ENCODE measurements around the gene TRA2B.

Gene TRA2B

GRCh38 chr3:185937689-185938374 is at the start of gene TRA2B:
TRA2B (minus strand) TSS chr3:185938014; CDS start chr3:185937860, 154 bp downstream.
- DNase-seq = peak; percentile 99

GRCh38 chr3:185986198-185986777 is 48.5 kb upstream of the TRA2B start:
- DNase-seq = no peak

- no peak for DNase-seq
These were observed 46.4 kb upstream of the TRA2B start for GRCh38 chr3:185984203-185984602.

DNA sequence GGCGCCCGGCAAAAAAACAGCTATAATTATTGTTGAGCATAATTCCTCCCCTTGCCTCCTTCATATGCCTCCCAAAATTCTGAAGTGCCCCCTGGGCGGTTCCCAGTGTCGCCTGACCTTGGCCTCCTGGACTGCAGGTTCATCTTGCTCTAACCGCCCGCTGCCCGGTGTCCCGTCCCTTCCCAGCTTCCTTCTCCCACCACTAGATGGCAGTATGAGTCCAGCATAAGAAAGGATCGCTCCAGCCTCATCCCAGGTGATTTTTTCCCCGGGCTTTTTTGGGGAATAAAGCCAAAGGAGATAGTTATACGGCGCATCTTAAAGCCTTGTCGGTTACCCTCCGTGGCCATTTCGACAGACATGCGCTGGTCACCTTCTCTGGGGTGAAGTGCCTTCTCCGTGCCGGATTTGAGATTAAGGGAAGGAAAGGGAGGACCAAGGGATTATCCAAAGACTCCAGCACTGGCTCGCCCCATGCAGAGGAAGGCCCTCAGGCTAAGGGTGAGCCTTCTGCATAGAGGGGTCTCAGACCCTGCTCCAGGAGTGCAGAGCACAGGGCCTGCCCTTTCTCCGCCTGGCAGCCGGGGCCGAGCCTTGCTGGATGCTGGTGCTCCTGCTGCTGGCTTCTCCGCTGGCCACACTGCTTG is 45.8 kb upstream of the TRA2B start:
- DNase-seq = peak; percentile 65 to 66

- no peak for DNase-seq
These were observed 44.8 kb upstream of the TRA2B start for GRCh38 chr3:185982632-185983031.

- DNase-seq = no peak
These were observed 43.8 kb upstream of the TRA2B start for GRCh38 chr3:185981621-185982020.

DNA sequence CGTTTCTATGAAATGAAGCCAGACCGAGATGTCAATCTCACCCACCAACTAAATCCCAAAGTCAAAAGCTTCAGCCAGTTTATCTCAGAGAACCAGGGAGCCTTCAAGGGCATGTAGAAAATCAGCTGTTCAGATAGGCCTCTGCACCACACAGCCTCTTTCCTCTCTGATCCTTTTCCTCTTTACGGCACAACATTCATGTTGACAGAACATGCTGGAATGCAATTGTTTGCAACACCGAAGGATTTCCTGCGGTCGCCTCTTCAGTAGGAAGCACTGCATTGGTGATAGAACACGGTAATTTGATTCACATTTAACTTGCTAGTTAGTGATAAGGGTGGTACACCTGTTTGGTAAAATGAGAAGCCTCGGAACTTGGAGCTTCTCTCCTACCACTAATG is 41.9 kb upstream of the TRA2B start:
- no peak for DNase-seq

- DNase-seq = no peak
These were observed 40.7 kb upstream of the TRA2B start for GRCh38 chr3:185978516-185978915.

GRCh38 chr3:185977679-185978040 is 39.8 kb upstream of the TRA2B start:
- DNase-seq = no peak

GRCh38 chr3:185976977-185977678 is 39.3 kb upstream of the TRA2B start:
- DNase-seq = peak; percentile 93 to 95

- DNase-seq = no peak
These were observed 38.3 kb upstream of the TRA2B start for GRCh38 chr3:185976100-185976499.

DNA sequence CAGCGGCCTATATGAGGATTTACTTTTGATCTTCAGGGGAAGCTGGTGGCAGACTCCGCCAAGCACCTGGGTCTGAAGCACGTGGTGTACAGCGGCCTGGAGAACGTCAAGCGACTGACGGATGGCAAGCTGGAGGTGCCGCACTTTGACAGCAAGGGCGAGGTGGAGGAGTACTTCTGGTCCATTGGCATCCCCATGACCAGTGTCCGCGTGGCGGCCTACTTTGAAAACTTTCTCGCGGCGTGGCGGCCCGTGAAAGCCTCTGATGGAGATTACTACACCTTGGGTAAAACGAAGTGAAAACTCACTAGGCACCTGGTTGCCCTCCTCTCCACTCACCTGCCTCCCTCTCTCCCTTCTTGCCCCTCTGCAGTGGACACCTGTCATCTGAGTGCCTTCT is 33.8 kb upstream of the TRA2B start:
- DNase-seq = no peak

- DNase-seq = no peak
These were observed 30.4 kb upstream of the TRA2B start for GRCh38 chr3:185968168-185968567.

DNA sequence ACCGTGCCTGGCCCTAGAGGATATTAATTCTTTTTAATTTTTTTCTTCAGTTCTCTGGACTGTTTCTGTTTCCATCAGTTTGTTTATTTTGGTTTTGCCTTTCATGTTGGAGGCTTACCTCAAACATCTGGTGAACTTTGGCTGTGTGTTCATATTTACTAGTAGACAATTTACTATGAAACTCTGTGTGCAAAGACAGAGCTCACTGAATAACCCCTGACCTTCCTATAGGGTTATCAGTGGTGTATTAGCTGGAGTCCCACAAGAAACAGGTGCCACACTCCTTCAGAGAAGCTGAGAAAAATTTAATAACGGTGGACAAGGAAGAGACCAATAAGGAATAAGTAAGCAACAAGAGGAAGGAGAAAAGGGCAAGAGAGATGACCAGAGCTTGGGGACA is 28.8 kb upstream of the TRA2B start:
- DNase-seq = no peak

GRCh38 chr3:185965496-185965895 is 27.7 kb upstream of the TRA2B start:
- DNase-seq = no peak

GRCh38 chr3:185961675-185962232 is 23.9 kb upstream of the TRA2B start:
- peak in 1 of 2 experiments; percentile 34 for DNase-seq

GRCh38 chr3:185960522-185961288 is 22.9 kb upstream of the TRA2B start:
- DNase-seq = peak in 1 of 2 experiments; percentile 32

GRCh38 chr3:185959609-185960521 is 22.1 kb upstream of the TRA2B start:
- no peak for DNase-seq

DNA sequence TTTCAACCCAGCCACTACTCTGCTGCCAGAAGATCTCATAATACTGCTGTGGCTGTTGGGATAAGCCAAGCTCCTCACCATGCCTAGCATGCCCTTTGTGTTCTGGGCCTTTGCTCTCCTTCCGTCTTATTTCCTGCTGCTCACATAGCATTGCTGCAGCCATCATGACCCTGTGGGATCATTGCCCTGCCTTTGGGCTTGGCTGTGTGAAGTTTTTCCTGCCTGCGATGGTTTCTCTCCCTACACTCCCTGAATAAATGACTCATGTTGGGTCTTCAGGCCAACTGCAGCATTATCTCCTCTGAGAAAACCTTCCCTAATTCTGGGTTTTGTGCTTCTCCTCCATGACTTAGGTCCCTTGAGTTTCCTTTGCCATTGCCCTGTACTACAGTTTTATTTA is 20.8 kb upstream of the TRA2B start:
- DNase-seq = no peak

DNA sequence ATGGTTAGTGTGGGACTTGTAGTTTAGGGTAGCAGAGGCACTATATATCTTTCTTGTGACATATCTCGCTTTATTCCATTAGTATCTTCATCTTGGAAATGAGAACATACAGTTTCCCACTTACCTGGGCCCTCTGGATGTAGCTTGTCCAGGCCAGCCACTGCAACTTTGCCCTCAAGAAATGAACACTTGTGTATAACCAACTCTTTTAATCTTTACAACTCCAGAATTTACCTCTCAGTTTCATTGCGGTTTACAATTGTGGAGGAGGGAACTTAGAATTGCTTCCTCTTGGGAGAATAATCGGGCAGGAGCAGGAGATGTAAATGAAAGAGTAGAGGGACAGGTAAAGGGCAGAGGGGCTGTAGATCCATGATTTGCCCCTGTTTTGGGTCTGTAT is 18.4 kb upstream of the TRA2B start:
- DNase-seq = no peak

- no peak for DNase-seq
These were observed 16.5 kb upstream of the TRA2B start for GRCh38 chr3:185954366-185954723.

DNA sequence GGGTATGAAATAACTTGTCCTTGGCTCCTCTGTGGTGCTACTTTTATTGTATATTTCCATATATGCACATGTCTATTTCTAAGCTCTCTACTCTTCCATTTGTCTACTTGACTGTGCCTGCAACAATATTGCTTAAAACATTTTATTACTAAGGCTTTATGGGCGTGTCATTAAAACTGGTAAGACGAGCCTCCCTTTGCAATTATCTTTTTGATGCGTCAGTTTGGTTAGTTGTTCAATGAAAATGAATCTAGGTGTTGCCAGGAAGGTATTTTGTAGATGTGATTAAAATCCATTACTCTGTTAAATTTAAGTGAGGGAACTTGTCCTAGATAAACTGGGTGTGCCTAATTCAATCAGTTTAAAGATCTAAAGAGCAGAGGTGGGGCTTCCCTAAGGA is 12.9 kb upstream of the TRA2B start:
- no peak for DNase-seq

All from activated T-cell treated with anti-CD3 and anti-CD28 coated beads, Interleukin-2, amount 50 U/mL, for 48 hours (primary cell).